Suprapubic skin (tissue), 4 donors: ENCODE results near the gene SERPINA1.

Source experiments
- EP300 ChIP-seq: sonication (generic); formaldehyde crosslinking; IDR thresholded peaks from one replicate; pipeline ENCODE4 v1.6.1; 2017; ENCODE audit warnings: antibody characterized with exemption
- POLR2AphosphoS5 ChIP-seq, 3 donors: sonication (generic); formaldehyde crosslinking; IDR thresholded peaks; one replicate each; pipeline ENCODE4 v1.6.1; 2017; ENCODE audit warnings: antibody characterized with exemption in 3 of 3
- TF ChIP-seq, protein P1 (sequence below), 2 donors: fragments of 200-600 bp in 1 of 2; fragments of 450-650 bp in 1 of 2; sonication (generic) in 1 of 2; IDR thresholded peaks; one replicate each; pipeline ENCODE4 v1.5.1; 2016 to 2019; ENCODE audit warnings: antibody characterized with exemption in 2 of 2, mild to moderate bottlenecking in 1 of 2, moderate library complexity in 1 of 2

DNA sequence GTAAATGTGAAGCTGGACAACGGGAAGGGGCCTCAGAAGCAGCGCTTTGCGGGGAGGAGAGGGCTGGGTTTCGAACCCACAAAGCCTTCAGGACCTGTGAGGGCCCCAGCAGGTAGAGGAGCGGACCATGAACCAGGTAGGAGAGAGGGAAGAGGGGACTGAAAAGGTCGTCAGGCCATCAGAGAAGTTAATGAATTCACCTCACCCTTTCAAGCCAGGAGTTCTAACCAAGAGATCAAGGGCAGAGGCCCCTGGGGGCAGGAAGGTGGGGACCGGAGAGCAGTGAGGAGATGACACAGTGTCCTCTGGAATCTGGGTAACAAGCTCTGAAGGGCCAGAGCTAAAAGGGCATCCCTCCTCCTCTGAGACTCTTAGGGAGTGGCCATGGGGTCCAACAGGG is 19.4 kb downstream of the SERPINA1 start:
- TF ChIP-seq, protein P1, sequence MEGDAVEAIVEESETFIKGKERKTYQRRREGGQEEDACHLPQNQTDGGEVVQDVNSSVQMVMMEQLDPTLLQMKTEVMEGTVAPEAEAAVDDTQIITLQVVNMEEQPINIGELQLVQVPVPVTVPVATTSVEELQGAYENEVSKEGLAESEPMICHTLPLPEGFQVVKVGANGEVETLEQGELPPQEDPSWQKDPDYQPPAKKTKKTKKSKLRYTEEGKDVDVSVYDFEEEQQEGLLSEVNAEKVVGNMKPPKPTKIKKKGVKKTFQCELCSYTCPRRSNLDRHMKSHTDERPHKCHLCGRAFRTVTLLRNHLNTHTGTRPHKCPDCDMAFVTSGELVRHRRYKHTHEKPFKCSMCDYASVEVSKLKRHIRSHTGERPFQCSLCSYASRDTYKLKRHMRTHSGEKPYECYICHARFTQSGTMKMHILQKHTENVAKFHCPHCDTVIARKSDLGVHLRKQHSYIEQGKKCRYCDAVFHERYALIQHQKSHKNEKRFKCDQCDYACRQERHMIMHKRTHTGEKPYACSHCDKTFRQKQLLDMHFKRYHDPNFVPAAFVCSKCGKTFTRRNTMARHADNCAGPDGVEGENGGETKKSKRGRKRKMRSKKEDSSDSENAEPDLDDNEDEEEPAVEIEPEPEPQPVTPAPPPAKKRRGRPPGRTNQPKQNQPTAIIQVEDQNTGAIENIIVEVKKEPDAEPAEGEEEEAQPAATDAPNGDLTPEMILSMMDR (IDR thresholded peaks at IDR 0.05): no peak
- no peak for TF ChIP-seq EP300
- no peak for TF ChIP-seq POLR2AphosphoS5 (IDR thresholded peaks at IDR 0.05)
